Measurements from ENCODE around the gene NXPE3.
A peak's percentile ranks its signal among the peaks of the same experiment; 100 is the strongest.
"Not testable (repeated sequence)": the region's sequence is repeated elsewhere in the genome, so short reads cannot be mapped to it uniquely, and the experiment has no call there.

NXPE3 gene

DNA sequence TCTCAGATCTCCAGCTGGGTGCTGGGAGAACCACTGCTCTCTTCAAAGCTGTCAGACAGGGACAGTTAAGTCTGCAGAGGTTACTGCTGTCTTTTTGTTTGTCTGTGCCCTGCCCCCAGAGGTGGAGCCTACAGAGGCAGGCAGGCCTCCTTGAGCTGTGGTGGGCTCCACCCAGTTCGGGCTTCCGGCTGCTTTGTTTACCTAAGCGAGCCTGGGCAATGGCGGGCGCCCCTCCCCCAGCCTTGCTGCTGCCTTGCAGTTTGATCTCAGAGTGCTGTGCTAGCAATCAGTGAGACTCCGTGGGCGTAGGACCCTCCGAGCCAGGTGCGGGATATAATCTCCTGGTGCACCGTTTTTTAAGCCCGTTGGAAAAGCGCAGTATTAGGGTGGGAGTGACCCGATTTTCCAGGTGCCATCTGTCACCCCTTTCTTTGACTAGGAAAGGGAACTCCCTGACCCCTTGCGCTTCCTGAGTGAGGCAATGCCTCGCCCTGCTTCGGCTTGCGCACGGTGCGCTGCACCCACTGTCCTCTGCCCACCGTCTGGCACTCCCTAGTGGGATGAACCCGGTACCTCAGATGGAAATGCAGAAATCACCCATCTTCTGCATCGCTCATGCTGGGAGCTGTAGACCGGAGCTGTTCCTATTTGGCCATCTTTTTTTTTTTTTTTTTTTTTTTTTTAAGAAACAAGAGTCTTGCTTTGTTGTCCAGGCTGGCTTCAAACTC lies 25.5 kb upstream of the NXPE3 start:
- H2AFZ ChIP-seq (ENCODE audit: low read depth, low read length, severe bottlenecking); H3K4me3 ChIP-seq (ENCODE audit: insufficient read depth, low read length, poor library complexity, severe bottlenecking); H4K20me1 ChIP-seq (ENCODE audit: low read depth, low read length); H3K4me2 ChIP-seq (ENCODE audit: low read depth, low read length, poor library complexity, severe bottlenecking); H3K9me2 ChIP-seq (replicated peaks; ENCODE audit: insufficient read depth, low read length); H3K9me3 ChIP-seq (ENCODE audit: insufficient read depth, low read length); H3K27ac ChIP-seq (ENCODE audit: low read depth, low read length); H3K79me2 ChIP-seq (ENCODE audit: insufficient read depth, low read length); H3K9ac ChIP-seq (ENCODE audit: low read length); H3K27me3 ChIP-seq (ENCODE audit: low read length); H3F3A ChIP-seq (ENCODE audit: insufficient read depth): not testable (repeated sequence)
- peaks cover 28% of the 10 kb centered on the region for H3K36me3 ChIP-seq (ENCODE audit: low read length)

DNA sequence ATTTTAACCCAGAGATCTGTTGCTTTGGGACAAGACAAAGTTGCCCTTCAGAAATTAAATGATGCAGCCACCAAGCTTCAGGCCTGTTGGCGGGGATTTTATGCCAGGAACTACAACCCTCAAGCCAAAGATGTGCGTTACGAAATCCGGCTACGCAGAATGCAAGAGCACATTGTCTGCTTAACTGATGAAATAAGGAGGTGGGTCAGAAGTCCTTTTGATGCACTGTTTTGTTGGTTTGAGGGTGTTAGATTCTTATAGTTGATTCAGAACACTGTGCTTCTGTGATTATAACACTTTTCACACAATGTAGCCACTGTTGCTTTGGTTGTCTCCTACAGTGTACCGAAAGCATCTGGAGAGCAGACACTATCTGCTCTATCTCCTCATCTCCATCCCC lies 20.8 kb upstream of the NXPE3 start:
- H3K9me2 ChIP-seq (replicated peaks; ENCODE audit: insufficient read depth, low read length): no peaks in the 10 kb centered on the region
- no peak overlapping the region for H3K9ac ChIP-seq (ENCODE audit: low read length)
- peaks cover 9% of the 10 kb centered on the region; the same call in 1 of the 2 replicates for H3F3A ChIP-seq (ENCODE audit: insufficient read depth)
- no peak for TF ChIP-seq EZH2phosphoT487 (conservative IDR thresholded peaks at IDR 0.05; ENCODE audit: low read length)
- H3K79me2 ChIP-seq (ENCODE audit: insufficient read depth, low read length): peaks cover 9% of the 10 kb centered on the region; the same call in 1 of the 2 replicates
- H3K9me3 ChIP-seq (ENCODE audit: insufficient read depth, low read length): no peaks in the 10 kb centered on the region
- no peak overlapping the region for H3K27ac ChIP-seq (ENCODE audit: low read depth, low read length)
- no peak overlapping the region for H2AFZ ChIP-seq (ENCODE audit: low read depth, low read length, severe bottlenecking)
- H3K36me3 ChIP-seq (ENCODE audit: low read length): peaks cover 47% of the 10 kb centered on the region
- H4K20me1 ChIP-seq (ENCODE audit: low read depth, low read length): no peaks in the 10 kb centered on the region
- no peak overlapping the region for H3K4me3 ChIP-seq (ENCODE audit: insufficient read depth, low read length, poor library complexity, severe bottlenecking)
- H3K27me3 ChIP-seq (ENCODE audit: low read length): no peaks in the 10 kb centered on the region
- no peak overlapping the region for H3K4me2 ChIP-seq (ENCODE audit: low read depth, low read length, poor library complexity, severe bottlenecking)

- Histone ChIP-seq H3K36me3 (ENCODE audit: low read length) (peaks cover 47% of the 10 kb centered on the region), H3K9me2 (replicated peaks; ENCODE audit: insufficient read depth, low read length) (no peaks in the 10 kb centered on the region), H3K9me3 (ENCODE audit: insufficient read depth, low read length) (no peaks in the 10 kb centered on the region), H3K4me2 (ENCODE audit: low read depth, low read length, poor library complexity, severe bottlenecking) (no peak overlapping the region), H2AFZ (ENCODE audit: low read depth, low read length, severe bottlenecking) (no peak overlapping the region), H3K27me3 (ENCODE audit: low read length) (no peaks in the 10 kb centered on the region), H3K79me2 (ENCODE audit: insufficient read depth, low read length) (peaks cover 9% of the 10 kb centered on the region; the same call in 1 of the 2 replicates), H4K20me1 (ENCODE audit: low read depth, low read length) (no peaks in the 10 kb centered on the region), H3K9ac (ENCODE audit: low read length) (no peak overlapping the region), H3K27ac (ENCODE audit: low read depth, low read length) (no peak overlapping the region), H3F3A (ENCODE audit: insufficient read depth) (peaks cover 5% of the 10 kb centered on the region; the same call in 1 of the 2 replicates), H3K4me3 (ENCODE audit: insufficient read depth, low read length, poor library complexity, severe bottlenecking) (no peak overlapping the region)
- no peak for TF ChIP-seq EZH2phosphoT487 (conservative IDR thresholded peaks at IDR 0.05; ENCODE audit: low read length)
- TF ChIP-seq, protein P1, sequence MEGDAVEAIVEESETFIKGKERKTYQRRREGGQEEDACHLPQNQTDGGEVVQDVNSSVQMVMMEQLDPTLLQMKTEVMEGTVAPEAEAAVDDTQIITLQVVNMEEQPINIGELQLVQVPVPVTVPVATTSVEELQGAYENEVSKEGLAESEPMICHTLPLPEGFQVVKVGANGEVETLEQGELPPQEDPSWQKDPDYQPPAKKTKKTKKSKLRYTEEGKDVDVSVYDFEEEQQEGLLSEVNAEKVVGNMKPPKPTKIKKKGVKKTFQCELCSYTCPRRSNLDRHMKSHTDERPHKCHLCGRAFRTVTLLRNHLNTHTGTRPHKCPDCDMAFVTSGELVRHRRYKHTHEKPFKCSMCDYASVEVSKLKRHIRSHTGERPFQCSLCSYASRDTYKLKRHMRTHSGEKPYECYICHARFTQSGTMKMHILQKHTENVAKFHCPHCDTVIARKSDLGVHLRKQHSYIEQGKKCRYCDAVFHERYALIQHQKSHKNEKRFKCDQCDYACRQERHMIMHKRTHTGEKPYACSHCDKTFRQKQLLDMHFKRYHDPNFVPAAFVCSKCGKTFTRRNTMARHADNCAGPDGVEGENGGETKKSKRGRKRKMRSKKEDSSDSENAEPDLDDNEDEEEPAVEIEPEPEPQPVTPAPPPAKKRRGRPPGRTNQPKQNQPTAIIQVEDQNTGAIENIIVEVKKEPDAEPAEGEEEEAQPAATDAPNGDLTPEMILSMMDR (IDR thresholded peaks at IDR 0.05; ENCODE audit: insufficient read depth, low read length, poor library complexity, severe bottlenecking): no peak
Measured at GRCh38 chr3:101762041-101762646, 16.9 kb upstream of the NXPE3 start.

- H3F3A ChIP-seq (ENCODE audit: insufficient read depth): peaks cover 23% of the 10 kb centered on the region
- not testable (repeated sequence) for H2AFZ ChIP-seq (ENCODE audit: low read depth, low read length, severe bottlenecking); H3K9ac ChIP-seq (ENCODE audit: low read length); H4K20me1 ChIP-seq (ENCODE audit: low read depth, low read length); H3K9me2 ChIP-seq (replicated peaks; ENCODE audit: insufficient read depth, low read length); H3K36me3 ChIP-seq (ENCODE audit: low read length); H3K9me3 ChIP-seq (ENCODE audit: insufficient read depth, low read length); H3K27me3 ChIP-seq (ENCODE audit: low read length); H3K4me3 ChIP-seq (ENCODE audit: insufficient read depth, low read length, poor library complexity, severe bottlenecking)
- H3K4me2 ChIP-seq (ENCODE audit: low read depth, low read length, poor library complexity, severe bottlenecking): peak overlapping the region; percentile 94
- peak overlapping the region; percentile 72 for H3K27ac ChIP-seq (ENCODE audit: low read depth, low read length)
- peaks cover 26% of the 10 kb centered on the region for H3K79me2 ChIP-seq (ENCODE audit: insufficient read depth, low read length)
Measured at GRCh38 chr3:101777745-101778281, 1.2 kb upstream of the NXPE3 start.
